Erythroblast (primary cell): ENCODE data around the gene CEP131.

Experiments
- GATA1 ChIP-seq: IDR thresholded peaks from 2 replicates; pipeline ENCODE4 v1.6.1; 2011; ENCODE audit warnings: low read depth, mild to moderate bottlenecking, control low read depth, low read length, moderate library complexity
- POLR2A ChIP-seq: IDR thresholded peaks from 2 replicates; pipeline ENCODE4 v1.6.1; 2011; ENCODE audit warnings: mild to moderate bottlenecking, low read length

GRCh38 chr17:81161536-81161935 is 61.2 kb downstream of the CEP131 start:
- TF ChIP-seq POLR2A, result no peak
- no peak for TF ChIP-seq GATA1
